Uterus (tissue), 4 donors: ENCODE results near the gene PRELID1. TPM values are rescaled to one million over a fixed set of nuclear protein-coding genes. Genes with fewer than 3 reads are reported as not detected.

ENCODE experiments used
- DNase-seq, 2 donors: peaks; one replicate each; pipeline ENCODE4 v3.0.0-alpha.2; 2019 to 2020
- H3K27ac ChIP-seq, 2 donors: fragments of 200-600 bp; sonication (generic); 1 replicate in 1 of 2; 2 replicates in 1 of 2; pipeline ENCODE4 v1.5.1; 2016 to 2018
- H3K27me3 ChIP-seq, 2 donors: fragments of 200-600 bp; sonication (generic); one replicate each; pipeline ENCODE4 v1.5.1; 2018 to 2019; ENCODE audit warnings: control low read depth in 1 of 2
- H3K36me3 ChIP-seq, 2 donors: fragments of 200-600 bp; sonication (generic); one replicate each; pipeline ENCODE4 v1.5.1; 2019; ENCODE audit warnings: control low read depth in 1 of 2
- H3K4me1 ChIP-seq, 2 donors: fragments of 200-600 bp; sonication (generic); one replicate each; pipeline ENCODE4 v1.5.1; 2018 to 2019; ENCODE audit warnings: control low read depth in 1 of 2
- H3K4me3 ChIP-seq, 2 donors: fragments of 200-600 bp; sonication (generic); 1 replicate in 1 of 2; 2 replicates in 1 of 2; pipeline ENCODE4 v1.5.1; 2018 to 2019; ENCODE audit warnings: mild to moderate bottlenecking in 1 of 2
- H3K9me3 ChIP-seq, 2 donors: fragments of 200-600 bp; sonication (generic); one replicate each; pipeline ENCODE4 v1.5.1; 2019; ENCODE audit warnings: control low read depth in 1 of 2
- POLR2A ChIP-seq, 2 donors: fragments of 450-650 bp; IDR thresholded peaks; one replicate each; pipeline ENCODE4 v1.6.1; 2016; ENCODE audit warnings: antibody characterized with exemption in 2 of 2, mild to moderate bottlenecking in 1 of 2, moderate library complexity in 1 of 2
- intact Hi-C: fragments of 100-400 bp; cut with DNase I; formaldehyde crosslinking; loops from one replicate; pipeline ENCODE4 v1.15.1; 2023; ENCODE audit warnings: low total_unique reads
- total RNA-seq, 4 donors: library from RNA; depleted of rRNA in 3 of 4; stranded (reverse); fragments of >200 nt in 3 of 4; gene quantifications; one replicate each; pipeline versions ENCODE4 v1.1.0 to v1.2.4, GENCODE V29; 2014 to 2023
- TF ChIP-seq, protein P1 (sequence below), 4 experiments: fragments of 200-600 bp in 2 of 4; fragments of 450-650 bp in 2 of 4; sonication (generic) in 2 of 4; IDR thresholded peaks; one replicate each; pipeline ENCODE4 v1.5.1; 2016 to 2019; ENCODE audit warnings: antibody characterized with exemption in 4 of 4, mild to moderate bottlenecking in 2 of 4, moderate library complexity in 1 of 4
- donor health status: DM: yes; HTN: yes; CAD: no.

The PRELID1 gene
- total RNA-seq, 4 donors from 2014 or later: 25.4 to 73.1 (median 49.0) TPM

DNA sequence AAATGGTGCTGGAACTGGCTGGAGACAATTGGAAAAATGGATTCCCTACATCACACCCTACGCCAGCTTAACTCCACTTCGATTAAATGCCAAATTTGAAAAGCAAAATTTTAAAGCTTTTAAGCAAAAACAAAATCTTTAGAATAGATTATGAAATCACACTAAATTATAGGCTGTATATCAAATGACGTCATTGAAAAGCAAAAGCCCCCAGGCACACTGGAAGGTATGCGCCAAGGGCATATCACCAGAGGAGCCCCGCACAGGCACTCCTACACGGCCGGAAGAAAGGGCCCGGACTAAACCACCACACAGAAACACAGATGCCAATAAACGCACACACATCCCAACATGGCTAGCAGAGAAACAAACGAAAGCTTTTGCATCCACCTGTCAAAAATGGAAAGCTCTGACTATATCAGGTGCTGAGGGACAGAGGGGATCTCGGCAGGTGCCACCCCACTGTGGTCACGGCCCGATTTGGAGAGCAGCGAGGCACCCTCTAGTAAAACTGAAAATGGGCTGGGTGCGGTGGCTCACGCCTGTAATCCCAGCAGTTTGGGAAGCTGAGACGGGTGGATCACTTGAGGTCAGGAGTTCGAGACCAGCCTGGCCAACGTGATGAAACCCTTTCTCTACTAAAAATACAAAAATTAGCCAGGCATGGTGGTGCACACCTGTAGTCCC, 25.1 kb downstream of the PRELID1 start:
- Histone ChIP-seq H3K4me3 (no peak overlapping the region), H3K27me3 (no peaks in the 10 kb centered on the region), H3K4me1 (no peaks in the 10 kb centered on the region), H3K27ac (peak overlapping the region; percentile 42 to 53), H3K36me3 (no peaks in the 10 kb centered on the region), H3K9me3 (no peaks in the 10 kb centered on the region)
- intact Hi-C loops: no loop called here
- TF ChIP-seq, protein P1, sequence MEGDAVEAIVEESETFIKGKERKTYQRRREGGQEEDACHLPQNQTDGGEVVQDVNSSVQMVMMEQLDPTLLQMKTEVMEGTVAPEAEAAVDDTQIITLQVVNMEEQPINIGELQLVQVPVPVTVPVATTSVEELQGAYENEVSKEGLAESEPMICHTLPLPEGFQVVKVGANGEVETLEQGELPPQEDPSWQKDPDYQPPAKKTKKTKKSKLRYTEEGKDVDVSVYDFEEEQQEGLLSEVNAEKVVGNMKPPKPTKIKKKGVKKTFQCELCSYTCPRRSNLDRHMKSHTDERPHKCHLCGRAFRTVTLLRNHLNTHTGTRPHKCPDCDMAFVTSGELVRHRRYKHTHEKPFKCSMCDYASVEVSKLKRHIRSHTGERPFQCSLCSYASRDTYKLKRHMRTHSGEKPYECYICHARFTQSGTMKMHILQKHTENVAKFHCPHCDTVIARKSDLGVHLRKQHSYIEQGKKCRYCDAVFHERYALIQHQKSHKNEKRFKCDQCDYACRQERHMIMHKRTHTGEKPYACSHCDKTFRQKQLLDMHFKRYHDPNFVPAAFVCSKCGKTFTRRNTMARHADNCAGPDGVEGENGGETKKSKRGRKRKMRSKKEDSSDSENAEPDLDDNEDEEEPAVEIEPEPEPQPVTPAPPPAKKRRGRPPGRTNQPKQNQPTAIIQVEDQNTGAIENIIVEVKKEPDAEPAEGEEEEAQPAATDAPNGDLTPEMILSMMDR (IDR thresholded peaks at IDR 0.05): no peak
- no peak for TF ChIP-seq POLR2A (IDR thresholded peaks at IDR 0.05)
- DNase-seq: no peak

DNA sequence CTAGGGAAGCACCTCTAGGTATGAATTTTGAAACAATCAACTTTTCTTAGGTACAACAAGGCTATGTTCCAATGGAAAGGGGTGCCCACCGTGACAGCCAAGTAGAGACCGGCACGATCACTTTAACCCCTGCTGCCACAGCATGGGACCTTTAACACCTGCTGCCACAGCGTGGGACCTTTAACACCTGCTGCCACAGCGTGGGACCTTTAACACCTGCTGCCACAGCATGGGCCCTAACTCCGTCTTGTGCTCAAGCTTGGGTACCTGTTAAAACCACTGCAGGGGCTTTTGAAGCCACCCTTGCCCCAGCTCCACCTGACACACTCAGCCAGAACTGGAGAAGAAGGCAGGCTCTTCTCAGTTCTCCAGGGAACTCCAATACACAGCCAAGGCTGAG, 26.3 kb downstream of the PRELID1 start:
- Histone ChIP-seq H3K4me3 (no peak overlapping the region), H3K27ac (no peak overlapping the region), H3K27me3 (no peaks in the 10 kb centered on the region), H3K4me1 (no peaks in the 10 kb centered on the region), H3K9me3 (no peaks in the 10 kb centered on the region), H3K36me3 (no peaks in the 10 kb centered on the region)
- no peak for TF ChIP-seq POLR2A (IDR thresholded peaks at IDR 0.05)
- TF ChIP-seq, protein P1 (IDR thresholded peaks at IDR 0.05): no peak
- intact Hi-C loops: no loop called here
- DNase-seq: no peak

- Histone ChIP-seq H3K4me3 (no peak overlapping the region), H3K27ac (no peak overlapping the region), H3K27me3 (no peaks in the 10 kb centered on the region), H3K9me3 (no peaks in the 10 kb centered on the region), H3K4me1 (no peaks in the 10 kb centered on the region), H3K36me3 (no peaks in the 10 kb centered on the region)
- intact Hi-C loops: no loop called here
- TF ChIP-seq POLR2A (IDR thresholded peaks at IDR 0.05): no peak
- TF ChIP-seq, protein P1 (IDR thresholded peaks at IDR 0.05): no peak
- DNase-seq: no peak
Observed at GRCh38 chr5:177330991-177331842, 27.6 kb downstream of the PRELID1 start.

- DNase-seq: no peak
- intact Hi-C loops: no loop called here
- no peaks in the 10 kb centered on the region for H3K36me3 ChIP-seq
- no peak overlapping the region for H3K27ac ChIP-seq
- TF ChIP-seq, protein P1 (IDR thresholded peaks at IDR 0.05): no peak
- no peak for TF ChIP-seq POLR2A (IDR thresholded peaks at IDR 0.05)
- H3K9me3 ChIP-seq: no peaks in the 10 kb centered on the region
- no peaks in the 10 kb centered on the region for H3K27me3 ChIP-seq
- H3K4me3 ChIP-seq: no peak overlapping the region
- H3K4me1 ChIP-seq: no peaks in the 10 kb centered on the region
Observed at GRCh38 chr5:177332031-177332895, 28.7 kb downstream of the PRELID1 start.
